HEK293 (cell line): Measurements from ENCODE around the gene XCL1.

Source experiments
- CTCF ChIA-PET: fragments of 350-600 bp; formaldehyde crosslinking; extraction: SDS; loops from one replicate; lab custom pipeline; 2021; ENCODE audit warnings: antibody characterized with exemption; lab: Yijun Ruan, JAX
- POLR2A ChIA-PET: fragments of 300-600 bp; formaldehyde crosslinking; extraction: SDS; loops from one replicate; lab custom pipeline; 2020; ENCODE audit warnings: antibody characterized with exemption, inconsistent platforms; lab: Yijun Ruan, JAX
- H3K27ac ChIP-seq: fragments of 200-500 bp; sonication (Bioruptor generic); 2 replicates; pipeline ENCODE4 v1.5.1; 2014; ENCODE audit warnings: low read depth, low read length, control low read depth, inconsistent platforms; ENCODE audit errors: extremely low read depth
- H3K36me3 ChIP-seq, 2 experiments: fragments of 200-500 bp in 1 of 2; sonication (Bioruptor generic) in 1 of 2; 1 replicate in 1 of 2; 2 replicates in 1 of 2; pipeline ENCODE4 v1.5.1; 2014 to 2017; ENCODE audit warnings: inconsistent platforms in 2 of 2, low read length in 2 of 2; ENCODE audit not compliant: control insufficient read depth in 2 of 2, insufficient read depth in 1 of 2
- H3K4me1 ChIP-seq: fragments of 200-500 bp; sonication (Bioruptor generic); 2 replicates; pipeline ENCODE4 v1.5.1; 2014; ENCODE audit warnings: mild to moderate bottlenecking, low read length, inconsistent platforms; ENCODE audit not compliant: control insufficient read depth, insufficient read depth
- H3K4me3 ChIP-seq: 2 replicates; pipeline ENCODE4 v1.5.1; 2011; ENCODE audit warnings: low read depth, mild to moderate bottlenecking, control low read depth, low read length, moderate library complexity
- H3K9me3 ChIP-seq: fragments of 200-500 bp; sonication (Bioruptor generic); 2 replicates; pipeline ENCODE4 v1.5.1; 2014; ENCODE audit warnings: low read depth, low read length, inconsistent platforms; ENCODE audit not compliant: control insufficient read depth, insufficient read depth
- FEZF1 ChIP-seq: fragments of 450-650 bp; formaldehyde crosslinking; IDR thresholded peaks from 2 replicates; pipeline ENCODE4 v1.5.1; 2016; ENCODE audit warnings: missing biosample characterization, missing genetic modification characterization
- GLI2 ChIP-seq: fragments of 450-650 bp; formaldehyde crosslinking; IDR thresholded peaks from 2 replicates; pipeline ENCODE4; 2017; ENCODE audit warnings: missing biosample characterization, missing genetic modification characterization, low read depth, borderline replicate concordance
- HOXD13 ChIP-seq: sonication (generic); formaldehyde crosslinking; IDR thresholded peaks from 2 replicates; pipeline ENCODE4 v1.8.0; 2022; ENCODE audit warnings: missing genetic modification reagents, borderline replicate concordance
- KLF10 ChIP-seq: fragments of 450-650 bp; IDR thresholded peaks from 2 replicates; pipeline ENCODE4 v1.5.1; 2018; ENCODE audit warnings: missing biosample characterization, mild to moderate bottlenecking, missing genetic modification characterization
- PRDM10 ChIP-seq: fragments of 450-650 bp; formaldehyde crosslinking; IDR thresholded peaks from 2 replicates; pipeline ENCODE4 v1.5.1; 2016; ENCODE audit warnings: missing biosample characterization, missing genetic modification characterization
- REST ChIP-seq: fragments of 450-650 bp; formaldehyde crosslinking; IDR thresholded peaks from 2 replicates; pipeline ENCODE4 v1.5.1; 2016; ENCODE audit warnings: missing biosample characterization, missing genetic modification characterization
- TCF7L2 ChIP-seq: IDR thresholded peaks from 2 replicates; pipeline ENCODE4 v1.6.1; 2011; ENCODE audit warnings: low read depth, mild to moderate bottlenecking, inconsistent platforms, low read length, moderate library complexity, borderline replicate concordance
- ZBTB10 ChIP-seq: fragments of 450-650 bp; formaldehyde crosslinking; IDR thresholded peaks from 2 replicates; pipeline ENCODE4 v1.5.1; 2016; ENCODE audit warnings: missing biosample characterization, missing genetic modification characterization
- ZBTB26 ChIP-seq: fragments of 450-650 bp; formaldehyde crosslinking; optimal IDR thresholded peaks from 2 replicates; pipeline ENCODE3; 2016; ENCODE audit warnings: missing biosample characterization, mild to moderate bottlenecking, missing genetic modification characterization
- ZBTB6 ChIP-seq: fragments of 450-650 bp; formaldehyde crosslinking; IDR thresholded peaks from 2 replicates; pipeline ENCODE4 v1.5.1; 2017; ENCODE audit warnings: missing biosample characterization, missing genetic modification characterization
- ZEB2 ChIP-seq: fragments of 450-650 bp; formaldehyde crosslinking; IDR thresholded peaks from 2 replicates; pipeline ENCODE4 v1.5.1; 2016; ENCODE audit warnings: missing biosample characterization, missing genetic modification characterization
- ZNF114 ChIP-seq: fragments of 450-650 bp; formaldehyde crosslinking; IDR thresholded peaks from 2 replicates; pipeline ENCODE4 v1.5.0; 2017; ENCODE audit warnings: missing biosample characterization, missing genetic modification characterization
- ZNF140 ChIP-seq: fragments of 450-650 bp; formaldehyde crosslinking; IDR thresholded peaks from 2 replicates; pipeline ENCODE4 v1.5.1; 2016; ENCODE audit warnings: missing biosample characterization, missing genetic modification characterization
- ZNF174 ChIP-seq: fragments of 450-650 bp; formaldehyde crosslinking; IDR thresholded peaks from 2 replicates; pipeline ENCODE4 v1.5.0; 2017; ENCODE audit warnings: missing biosample characterization, mild to moderate bottlenecking, missing genetic modification characterization
- ZNF18 ChIP-seq: fragments of 450-650 bp; formaldehyde crosslinking; IDR thresholded peaks from 2 replicates; pipeline ENCODE4 v1.5.1; 2016; ENCODE audit warnings: missing biosample characterization, missing genetic modification characterization
- ZNF239 ChIP-seq: fragments of 450-650 bp; formaldehyde crosslinking; IDR thresholded peaks from 2 replicates; pipeline ENCODE4 v1.5.1; 2016; ENCODE audit warnings: missing biosample characterization, missing genetic modification characterization
- ZNF266 ChIP-seq: fragments of 450-650 bp; formaldehyde crosslinking; IDR thresholded peaks from 2 replicates; pipeline ENCODE4 v1.5.1; 2016; ENCODE audit warnings: missing biosample characterization, missing genetic modification characterization, low read depth
- ZNF571 ChIP-seq: fragments of 450-650 bp; formaldehyde crosslinking; IDR thresholded peaks from 2 replicates; pipeline ENCODE4 v1.5.0; 2017; ENCODE audit warnings: missing biosample characterization, missing genetic modification characterization
- ZNF621 ChIP-seq: fragments of 450-650 bp; formaldehyde crosslinking; IDR thresholded peaks from 2 replicates; pipeline ENCODE4 v1.5.1; 2017; ENCODE audit warnings: missing biosample characterization, missing genetic modification characterization
- ZNF660 ChIP-seq: fragments of 450-650 bp; IDR thresholded peaks from 2 replicates; pipeline ENCODE4 v1.5.1; 2018; ENCODE audit warnings: missing biosample characterization, mild to moderate bottlenecking, missing genetic modification characterization
- ZNF701 ChIP-seq: fragments of 450-650 bp; formaldehyde crosslinking; IDR thresholded peaks from 2 replicates; pipeline ENCODE4 v1.5.1; 2016; ENCODE audit warnings: missing biosample characterization, missing genetic modification characterization
- ZNF776 ChIP-seq: fragments of 450-650 bp; formaldehyde crosslinking; IDR thresholded peaks from 2 replicates; pipeline ENCODE4 v1.5.0; 2017; ENCODE audit warnings: missing biosample characterization, missing genetic modification characterization, borderline replicate concordance
- ZNF777 ChIP-seq: fragments of 450-650 bp; formaldehyde crosslinking; IDR thresholded peaks from 2 replicates; pipeline ENCODE4 v1.5.1; 2017; ENCODE audit warnings: missing biosample characterization, missing genetic modification characterization, borderline replicate concordance

The XCL1 gene

GRCh38 chr1:168623831-168624230, 47.4 kb downstream of the XCL1 start:
- TF ChIP-seq ZBTB26 (tag by site-specific recombination) = no peak
- TF ChIP-seq ZNF621 (tag by site-specific recombination) = no peak
- TF ChIP-seq ZNF114 (tag by site-specific recombination) = no peak
- TF ChIP-seq ZNF701 (tag by site-specific recombination) = no peak
- no peak for TF ChIP-seq ZBTB10 (tag by site-specific recombination)
- no peak for TF ChIP-seq ZNF174 (tag by site-specific recombination)
- no peak for TF ChIP-seq ZEB2 (tag by site-specific recombination)
- TF ChIP-seq KLF10 = no peak
- no peak for TF ChIP-seq ZBTB6
- TF ChIP-seq GLI2 = no peak
- TF ChIP-seq ZNF571 = no peak
- no peak for TF ChIP-seq TCF7L2
- no peak for TF ChIP-seq REST
- TF ChIP-seq ZNF660 (tag by site-specific recombination) = no peak
- no peak for TF ChIP-seq ZNF266 (tag by site-specific recombination)
- TF ChIP-seq ZNF140 = no peak
- POLR2A ChIA-PET = no interaction called here
- Histone ChIP-seq H3K27ac (no peak overlapping the region), H3K36me3 (no peaks in the 10 kb centered on the region), H3K9me3 (no peaks in the 10 kb centered on the region), H3K4me3 (no peak overlapping the region), H3K4me1 (no peaks in the 10 kb centered on the region; the same call in 1 of the 2 replicates)
- CTCF ChIA-PET = interaction anchor here (0.7 to 3.9 kb wide), 4 partner anchors 9 to 834 kb away, joined by 3 to 17 read pairs (median 5); no protein-coding TSS in a partner anchor

GRCh38 chr1:168626326-168626725, 49.9 kb downstream of the XCL1 start:
- ChIA-PET POLR2A (no interaction called here), CTCF (no interaction called here)
- no peak overlapping the region for H3K27ac ChIP-seq
- no peaks in the 10 kb centered on the region; the same call in 1 of the 2 replicates for H3K4me1 ChIP-seq
- no peaks in the 10 kb centered on the region for H3K36me3 ChIP-seq
- no peaks in the 10 kb centered on the region for H3K9me3 ChIP-seq
- H3K4me3 ChIP-seq = no peak overlapping the region
- TF ChIP-seq ZNF239 (tag by site-specific recombination) (no peak), ZNF18 (tag by site-specific recombination) (no peak), ZNF776 (tag by site-specific recombination) (no peak), ZNF660 (tag by site-specific recombination) (no peak), ZNF777 (no peak), FEZF1 (no peak), HOXD13 (CRISPR knock-in tag) (no peak), PRDM10 (tag by site-specific recombination) (no peak), ZNF571 (no peak)
